GM23338 (cell line): ENCODE data around the gene ZNHIT6. TPM values are rescaled to one million over a fixed set of nuclear protein-coding genes. Genes with fewer than 3 reads are reported as not detected.

Experiments
- ATAC-seq: fragments of 200-7000 bp; cut with Tn5 transposase; 3 replicates; pipeline ENCODE4 v1.9.1; 2020
- DNase-seq: peaks from one replicate; pipeline ENCODE4 v3.0.0-alpha.2; 2015; ENCODE audit warnings: low spot score
- H2AFZ ChIP-seq: fragments of 200-600 bp; sonication (generic); 2 replicates; pipeline ENCODE4 v1.8.0; 2016; ENCODE audit warnings: antibody characterized with exemption, mild to moderate bottlenecking, moderate library complexity
- H3F3A ChIP-seq: fragments of 200-600 bp; sonication (generic); replicated peaks from 2 replicates; pipeline ENCODE4 v1.8.0; 2017; ENCODE audit warnings: antibody characterized with exemption, mixed run types, low read depth
- H3K27ac ChIP-seq: fragments of 200-600 bp; sonication (generic); 2 replicates; pipeline ENCODE4 v1.6.1; 2016; ENCODE audit warnings: low read depth
- H3K27me3 ChIP-seq: fragments of 200-600 bp; sonication (generic); 2 replicates; pipeline ENCODE4 v1.8.0; 2016; ENCODE audit warnings: mild to moderate bottlenecking, mixed run types, moderate library complexity; ENCODE audit not compliant: insufficient read depth
- H3K36me3 ChIP-seq: fragments of 200-600 bp; sonication (generic); 2 replicates; pipeline ENCODE4 v1.8.0; 2016; ENCODE audit warnings: mild to moderate bottlenecking; ENCODE audit not compliant: insufficient read depth
- H3K4me1 ChIP-seq: fragments of 200-600 bp; sonication (generic); 2 replicates; pipeline ENCODE4 v1.8.0; 2016; ENCODE audit warnings: mild to moderate bottlenecking, moderate library complexity; ENCODE audit not compliant: insufficient read depth
- H3K4me2 ChIP-seq: fragments of 200-600 bp; sonication (generic); 2 replicates; pipeline ENCODE4 v1.7.1; 2017; ENCODE audit warnings: mixed run types
- H3K4me3 ChIP-seq: fragments of 200-600 bp; sonication (generic); 2 replicates; pipeline ENCODE4 v1.6.1; 2016; ENCODE audit warnings: mixed run types
- H3K79me2 ChIP-seq: fragments of 200-600 bp; sonication (generic); replicated peaks from 2 replicates; pipeline ENCODE4 v1.8.0; 2017; ENCODE audit warnings: mild to moderate bottlenecking; ENCODE audit not compliant: insufficient read depth
- H3K9me2 ChIP-seq: fragments of 200-600 bp; sonication (generic); 2 replicates; pipeline ENCODE4 v1.8.0; 2017; ENCODE audit not compliant: insufficient read depth
- H4K20me1 ChIP-seq: fragments of 200-600 bp; sonication (generic); replicated peaks from 2 replicates; pipeline ENCODE4 v1.8.0; 2017; ENCODE audit warnings: mild to moderate bottlenecking; ENCODE audit not compliant: insufficient read depth
- H3K27ac Mint-ChIP-seq: 2 replicates; pipeline ENCODE4 v1.8.0; 2020; ENCODE audit warnings: inconsistent platforms, mild to moderate bottlenecking, moderate library complexity, mixed read lengths
- H3K27me3 Mint-ChIP-seq: 3 replicates; pipeline ENCODE4 v1.8.0; 2022; ENCODE audit warnings: low read depth, mild to moderate bottlenecking, moderate library complexity, mixed read lengths, inconsistent platforms; ENCODE audit not compliant: insufficient read depth, poor library complexity
- H3K36me3 Mint-ChIP-seq: 3 replicates; pipeline ENCODE4 v1.8.0; 2021; ENCODE audit warnings: low read depth, mild to moderate bottlenecking, inconsistent platforms, moderate library complexity, mixed read lengths
- H3K4me1 Mint-ChIP-seq: 3 replicates; pipeline ENCODE4 v1.8.0; 2020; ENCODE audit warnings: mild to moderate bottlenecking, inconsistent platforms, mixed read lengths
- H3K4me3 Mint-ChIP-seq: 3 replicates; pipeline ENCODE4 v1.8.0; 2021; ENCODE audit warnings: moderate library complexity, mild to moderate bottlenecking, inconsistent platforms, mixed read lengths
- H3K9me3 Mint-ChIP-seq: 3 replicates; pipeline ENCODE4 v1.8.0; 2020; ENCODE audit warnings: moderate library complexity, mild to moderate bottlenecking, inconsistent platforms, mixed read lengths
- CREB1 ChIP-seq: fragments of 250-450 bp; sonication (Bioruptor Pico); IDR thresholded peaks from 2 replicates; pipeline ENCODE4 v1.5.0; 2020; ENCODE audit warnings: low read depth, mild to moderate bottlenecking, moderate library complexity
- EZH2 ChIP-seq: fragments of 200-600 bp; sonication (generic); IDR thresholded peaks from one replicate; pipeline ENCODE4 v1.8.0; 2017; ENCODE audit warnings: antibody characterized with exemption, mild to moderate bottlenecking, low read depth; ENCODE audit not compliant: unreplicated experiment
- EZH2phosphoT487 ChIP-seq: fragments of 200-600 bp; sonication (generic); IDR thresholded peaks from one replicate; pipeline ENCODE4 v1.8.1; 2018; ENCODE audit warnings: antibody characterized with exemption; ENCODE audit not compliant: unreplicated experiment
- JUNB ChIP-seq: IDR thresholded peaks from one replicate; pipeline ENCODE4 v1.6.1; 2016; ENCODE audit warnings: antibody characterized with exemption; ENCODE audit not compliant: unreplicated experiment
- NANOG ChIP-seq: IDR thresholded peaks from 2 replicates; pipeline ENCODE4 v1.6.1; 2016; ENCODE audit warnings: antibody characterized with exemption, borderline replicate concordance
- POLR2AphosphoS5 ChIP-seq: IDR thresholded peaks from 2 replicates; pipeline ENCODE4 v1.6.1; 2016; ENCODE audit warnings: antibody characterized with exemption, low read depth
- STAT1 ChIP-seq: IDR thresholded peaks from one replicate; pipeline ENCODE4 v1.6.1; 2016; ENCODE audit warnings: antibody characterized with exemption; ENCODE audit not compliant: unreplicated experiment
- ZNF114 ChIP-seq: fragments of 250-450 bp; sonication (Bioruptor Pico); IDR thresholded peaks from 2 replicates; pipeline ENCODE4 v1.5.0; 2020; ENCODE audit warnings: mild to moderate bottlenecking, moderate library complexity
- ZNF331 ChIP-seq: fragments of 250-450 bp; sonication (Bioruptor Pico); IDR thresholded peaks from 2 replicates; pipeline ENCODE4 v1.5.0; 2020; ENCODE audit warnings: low read depth, mild to moderate bottlenecking, moderate library complexity
- polyA plus RNA-seq: library from polyadenylated mRNA; unstranded; fragments of >200 nt; fragmentation: Nextera tagmentation; extraction: Ambion mirVana; gene quantifications from 2 replicates; pipeline ENCODE4 v1.2.1, GENCODE V29; 2016
- total RNA-seq: library from RNA; depleted of rRNA; stranded (reverse); fragments of >200 nt; shearing (Covaris generic); gene quantifications from 2 replicates; pipeline ENCODE4 v1.2.3, GENCODE V29; 2014
- TF ChIP-seq, protein P1 (sequence below): IDR thresholded peaks from 2 replicates; pipeline ENCODE4 v1.6.1; 2016; ENCODE audit warnings: antibody characterized with exemption
- TF ChIP-seq, protein P2 (sequence below), 2 experiments: fragments of 200-600 bp in 1 of 2; sonication (generic) in 1 of 2; conservative IDR thresholded peaks; 2 replicates each; pipeline versions ENCODE4 v1.5.1 to v1.6.1; 2016 to 2017; ENCODE audit warnings: antibody characterized with exemption in 2 of 2, low read depth in 2 of 2, mild to moderate bottlenecking in 2 of 2, moderate library complexity in 1 of 2
- TF ChIP-seq, protein P3 (sequence below): fragments of 250-450 bp; sonication (Bioruptor Pico); IDR thresholded peaks from 2 replicates; pipeline ENCODE4 v1.5.0; 2020; ENCODE audit warnings: mild to moderate bottlenecking, moderate library complexity
- TF ChIP-seq, protein P4 (sequence below): IDR thresholded peaks from one replicate; pipeline ENCODE4 v1.6.1; 2018; ENCODE audit warnings: antibody characterized with exemption; ENCODE audit not compliant: unreplicated experiment

The ZNHIT6 gene
- total and polyA plus RNA-seq, 2 experiments from 2014 or later = 17.3 to 20.9 TPM

DNA sequence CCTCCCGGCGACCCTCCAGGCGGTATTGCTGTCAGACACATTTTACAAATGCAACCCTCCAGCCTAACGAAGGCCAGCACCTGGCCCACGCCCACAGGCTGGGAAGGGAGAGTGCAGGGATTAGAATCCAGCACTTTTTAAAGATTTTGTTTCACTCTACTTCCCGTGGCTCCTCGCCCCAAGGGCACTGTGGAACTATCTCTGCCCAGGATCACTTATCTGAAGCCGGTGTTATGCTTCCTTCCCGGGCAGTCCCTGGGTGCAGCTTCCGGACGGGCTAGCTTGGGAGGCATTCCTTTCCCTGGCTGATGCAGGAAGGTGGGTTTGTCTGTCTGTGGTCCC, 91.9 kb downstream of the ZNHIT6 start:
- Mint-ChIP-seq H3K27me3 (peaks cover 3% of the 10 kb centered on the region), H3K4me3 (no peak overlapping the region), H3K4me1 (peaks cover 14% of the 10 kb centered on the region), H3K9me3 (peaks cover 11% of the 10 kb centered on the region), H3K36me3 (peaks cover 11% of the 10 kb centered on the region), H3K27ac (no peak overlapping the region)
- no peak overlapping the region for H3K4me3 ChIP-seq
- 0 out of 2 replicates have a peak, but pooled peaks cover 4% of the 10 kb centered on the region for H3K36me3 ChIP-seq
- no peaks in the 10 kb centered on the region for H4K20me1 ChIP-seq
- H3K27me3 ChIP-seq = no peaks in the 10 kb centered on the region
- no peak overlapping the region for H3K4me2 ChIP-seq
- H3K9me2 ChIP-seq = peaks cover 9% of the 10 kb centered on the region; the same call in 1 of the 2 replicates
- DNase-seq (no peak), ATAC-seq (no peak; the same call in 1 of the 3 replicates)
- H2AFZ ChIP-seq = no peak overlapping the region
- H3K79me2 ChIP-seq = no peaks in the 10 kb centered on the region
- no peaks in the 10 kb centered on the region for H3F3A ChIP-seq
- TF ChIP-seq, protein P1, sequence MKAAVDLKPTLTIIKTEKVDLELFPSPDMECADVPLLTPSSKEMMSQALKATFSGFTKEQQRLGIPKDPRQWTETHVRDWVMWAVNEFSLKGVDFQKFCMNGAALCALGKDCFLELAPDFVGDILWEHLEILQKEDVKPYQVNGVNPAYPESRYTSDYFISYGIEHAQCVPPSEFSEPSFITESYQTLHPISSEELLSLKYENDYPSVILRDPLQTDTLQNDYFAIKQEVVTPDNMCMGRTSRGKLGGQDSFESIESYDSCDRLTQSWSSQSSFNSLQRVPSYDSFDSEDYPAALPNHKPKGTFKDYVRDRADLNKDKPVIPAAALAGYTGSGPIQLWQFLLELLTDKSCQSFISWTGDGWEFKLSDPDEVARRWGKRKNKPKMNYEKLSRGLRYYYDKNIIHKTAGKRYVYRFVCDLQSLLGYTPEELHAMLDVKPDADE = no peak
- TF ChIP-seq ZNF114 (CRISPR knock-in tag) (no peak), ZNF331 (no peak), EZH2phosphoT487 (no peak), STAT1 (no peak), NANOG (no peak), CREB1 (CRISPR knock-in tag) (no peak), EZH2 (no peak), JUNB (no peak), POLR2AphosphoS5 (no peak)
- TF ChIP-seq, protein P2, sequence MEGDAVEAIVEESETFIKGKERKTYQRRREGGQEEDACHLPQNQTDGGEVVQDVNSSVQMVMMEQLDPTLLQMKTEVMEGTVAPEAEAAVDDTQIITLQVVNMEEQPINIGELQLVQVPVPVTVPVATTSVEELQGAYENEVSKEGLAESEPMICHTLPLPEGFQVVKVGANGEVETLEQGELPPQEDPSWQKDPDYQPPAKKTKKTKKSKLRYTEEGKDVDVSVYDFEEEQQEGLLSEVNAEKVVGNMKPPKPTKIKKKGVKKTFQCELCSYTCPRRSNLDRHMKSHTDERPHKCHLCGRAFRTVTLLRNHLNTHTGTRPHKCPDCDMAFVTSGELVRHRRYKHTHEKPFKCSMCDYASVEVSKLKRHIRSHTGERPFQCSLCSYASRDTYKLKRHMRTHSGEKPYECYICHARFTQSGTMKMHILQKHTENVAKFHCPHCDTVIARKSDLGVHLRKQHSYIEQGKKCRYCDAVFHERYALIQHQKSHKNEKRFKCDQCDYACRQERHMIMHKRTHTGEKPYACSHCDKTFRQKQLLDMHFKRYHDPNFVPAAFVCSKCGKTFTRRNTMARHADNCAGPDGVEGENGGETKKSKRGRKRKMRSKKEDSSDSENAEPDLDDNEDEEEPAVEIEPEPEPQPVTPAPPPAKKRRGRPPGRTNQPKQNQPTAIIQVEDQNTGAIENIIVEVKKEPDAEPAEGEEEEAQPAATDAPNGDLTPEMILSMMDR (conservative IDR thresholded peaks at IDR 0.05; ENCODE audit: low read depth in 2 of 2) = no peak
- TF ChIP-seq, protein P3, sequence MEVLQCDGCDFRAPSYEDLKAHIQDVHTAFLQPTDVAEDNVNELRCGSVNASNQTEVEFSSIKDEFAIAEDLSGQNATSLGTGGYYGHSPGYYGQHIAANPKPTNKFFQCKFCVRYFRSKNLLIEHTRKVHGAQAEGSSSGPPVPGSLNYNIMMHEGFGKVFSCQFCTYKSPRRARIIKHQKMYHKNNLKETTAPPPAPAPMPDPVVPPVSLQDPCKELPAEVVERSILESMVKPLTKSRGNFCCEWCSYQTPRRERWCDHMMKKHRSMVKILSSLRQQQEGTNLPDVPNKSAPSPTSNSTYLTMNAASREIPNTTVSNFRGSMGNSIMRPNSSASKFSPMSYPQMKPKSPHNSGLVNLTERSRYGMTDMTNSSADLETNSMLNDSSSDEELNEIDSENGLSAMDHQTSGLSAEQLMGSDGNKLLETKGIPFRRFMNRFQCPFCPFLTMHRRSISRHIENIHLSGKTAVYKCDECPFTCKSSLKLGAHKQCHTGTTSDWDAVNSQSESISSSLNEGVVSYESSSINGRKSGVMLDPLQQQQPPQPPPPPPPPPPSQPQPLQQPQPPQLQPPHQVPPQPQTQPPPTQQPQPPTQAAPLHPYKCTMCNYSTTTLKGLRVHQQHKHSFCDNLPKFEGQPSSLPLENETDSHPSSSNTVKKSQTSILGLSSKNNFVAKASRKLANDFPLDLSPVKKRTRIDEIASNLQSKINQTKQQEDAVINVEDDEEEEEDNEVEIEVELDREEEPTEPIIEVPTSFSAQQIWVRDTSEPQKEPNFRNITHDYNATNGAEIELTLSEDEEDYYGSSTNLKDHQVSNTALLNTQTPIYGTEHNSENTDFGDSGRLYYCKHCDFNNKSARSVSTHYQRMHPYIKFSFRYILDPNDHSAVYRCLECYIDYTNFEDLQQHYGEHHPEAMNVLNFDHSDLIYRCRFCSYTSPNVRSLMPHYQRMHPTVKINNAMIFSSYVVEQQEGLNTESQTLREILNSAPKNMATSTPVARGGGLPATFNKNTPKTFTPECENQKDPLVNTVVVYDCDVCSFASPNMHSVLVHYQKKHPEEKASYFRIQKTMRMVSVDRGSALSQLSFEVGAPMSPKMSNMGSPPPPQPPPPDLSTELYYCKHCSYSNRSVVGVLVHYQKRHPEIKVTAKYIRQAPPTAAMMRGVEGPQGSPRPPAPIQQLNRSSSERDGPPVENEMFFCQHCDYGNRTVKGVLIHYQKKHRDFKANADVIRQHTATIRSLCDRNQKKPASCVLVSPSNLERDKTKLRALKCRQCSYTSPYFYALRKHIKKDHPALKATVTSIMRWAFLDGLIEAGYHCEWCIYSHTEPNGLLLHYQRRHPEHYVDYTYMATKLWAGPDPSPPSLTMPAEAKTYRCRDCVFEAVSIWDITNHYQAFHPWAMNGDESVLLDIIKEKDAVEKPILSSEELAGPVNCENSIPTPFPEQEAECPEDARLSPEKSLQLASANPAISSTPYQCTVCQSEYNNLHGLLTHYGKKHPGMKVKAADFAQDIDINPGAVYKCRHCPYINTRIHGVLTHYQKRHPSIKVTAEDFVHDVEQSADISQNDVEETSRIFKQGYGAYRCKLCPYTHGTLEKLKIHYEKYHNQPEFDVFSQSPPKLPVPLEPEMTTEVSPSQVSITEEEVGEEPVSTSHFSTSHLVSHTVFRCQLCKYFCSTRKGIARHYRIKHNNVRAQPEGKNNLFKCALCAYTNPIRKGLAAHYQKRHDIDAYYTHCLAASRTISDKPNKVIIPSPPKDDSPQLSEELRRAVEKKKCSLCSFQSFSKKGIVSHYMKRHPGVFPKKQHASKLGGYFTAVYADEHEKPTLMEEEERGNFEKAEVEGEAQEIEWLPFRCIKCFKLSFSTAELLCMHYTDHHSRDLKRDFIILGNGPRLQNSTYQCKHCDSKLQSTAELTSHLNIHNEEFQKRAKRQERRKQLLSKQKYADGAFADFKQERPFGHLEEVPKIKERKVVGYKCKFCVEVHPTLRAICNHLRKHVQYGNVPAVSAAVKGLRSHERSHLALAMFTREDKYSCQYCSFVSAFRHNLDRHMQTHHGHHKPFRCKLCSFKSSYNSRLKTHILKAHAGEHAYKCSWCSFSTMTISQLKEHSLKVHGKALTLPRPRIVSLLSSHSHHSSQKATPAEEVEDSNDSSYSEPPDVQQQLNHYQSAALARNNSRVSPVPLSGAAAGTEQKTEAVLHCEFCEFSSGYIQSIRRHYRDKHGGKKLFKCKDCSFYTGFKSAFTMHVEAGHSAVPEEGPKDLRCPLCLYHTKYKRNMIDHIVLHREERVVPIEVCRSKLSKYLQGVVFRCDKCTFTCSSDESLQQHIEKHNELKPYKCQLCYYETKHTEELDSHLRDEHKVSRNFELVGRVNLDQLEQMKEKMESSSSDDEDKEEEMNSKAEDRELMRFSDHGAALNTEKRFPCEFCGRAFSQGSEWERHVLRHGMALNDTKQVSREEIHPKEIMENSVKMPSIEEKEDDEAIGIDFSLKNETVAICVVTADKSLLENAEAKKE (CRISPR knock-in tag) = no peak
- TF ChIP-seq, protein P4, sequence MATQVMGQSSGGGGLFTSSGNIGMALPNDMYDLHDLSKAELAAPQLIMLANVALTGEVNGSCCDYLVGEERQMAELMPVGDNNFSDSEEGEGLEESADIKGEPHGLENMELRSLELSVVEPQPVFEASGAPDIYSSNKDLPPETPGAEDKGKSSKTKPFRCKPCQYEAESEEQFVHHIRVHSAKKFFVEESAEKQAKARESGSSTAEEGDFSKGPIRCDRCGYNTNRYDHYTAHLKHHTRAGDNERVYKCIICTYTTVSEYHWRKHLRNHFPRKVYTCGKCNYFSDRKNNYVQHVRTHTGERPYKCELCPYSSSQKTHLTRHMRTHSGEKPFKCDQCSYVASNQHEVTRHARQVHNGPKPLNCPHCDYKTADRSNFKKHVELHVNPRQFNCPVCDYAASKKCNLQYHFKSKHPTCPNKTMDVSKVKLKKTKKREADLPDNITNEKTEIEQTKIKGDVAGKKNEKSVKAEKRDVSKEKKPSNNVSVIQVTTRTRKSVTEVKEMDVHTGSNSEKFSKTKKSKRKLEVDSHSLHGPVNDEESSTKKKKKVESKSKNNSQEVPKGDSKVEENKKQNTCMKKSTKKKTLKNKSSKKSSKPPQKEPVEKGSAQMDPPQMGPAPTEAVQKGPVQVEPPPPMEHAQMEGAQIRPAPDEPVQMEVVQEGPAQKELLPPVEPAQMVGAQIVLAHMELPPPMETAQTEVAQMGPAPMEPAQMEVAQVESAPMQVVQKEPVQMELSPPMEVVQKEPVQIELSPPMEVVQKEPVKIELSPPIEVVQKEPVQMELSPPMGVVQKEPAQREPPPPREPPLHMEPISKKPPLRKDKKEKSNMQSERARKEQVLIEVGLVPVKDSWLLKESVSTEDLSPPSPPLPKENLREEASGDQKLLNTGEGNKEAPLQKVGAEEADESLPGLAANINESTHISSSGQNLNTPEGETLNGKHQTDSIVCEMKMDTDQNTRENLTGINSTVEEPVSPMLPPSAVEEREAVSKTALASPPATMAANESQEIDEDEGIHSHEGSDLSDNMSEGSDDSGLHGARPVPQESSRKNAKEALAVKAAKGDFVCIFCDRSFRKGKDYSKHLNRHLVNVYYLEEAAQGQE = no peak
- no peak overlapping the region for H3K27ac ChIP-seq
- peaks cover 7% of the 10 kb centered on the region for H3K4me1 ChIP-seq
